HL-60 (cell line): ENCODE results near the gene TBCK.

Experiments
- DNase-seq, 2 experiments: peaks; one replicate each; pipeline ENCODE4 v3.0.0-alpha.2; 2010 to 2020; ENCODE audit warnings: low read depth in 1 of 2, low spot score in 1 of 2
- H3K27ac ChIP-seq: fragments of 250-450 bp; sonication (Bioruptor Pico); replicated peaks from 2 replicates; pipeline ENCODE4 v1.5.1; 2020; ENCODE audit warnings: mild to moderate bottlenecking, moderate library complexity
- H3K27me3 ChIP-seq: fragments of 250-450 bp; sonication (Bioruptor Pico); 2 replicates; pipeline ENCODE4 v1.5.1; 2021; ENCODE audit warnings: mild to moderate bottlenecking, moderate library complexity; ENCODE audit not compliant: insufficient read depth, poor library complexity, severe bottlenecking
- H3K4me3 ChIP-seq: replicated peaks from 2 replicates; pipeline ENCODE4 v1.5.1; 2011; ENCODE audit warnings: mild to moderate bottlenecking, control low read depth, low read length; ENCODE audit not compliant: insufficient read depth
- CTCF ChIP-seq: IDR thresholded peaks from one replicate; pipeline ENCODE4 v1.5.1; 2011; ENCODE audit warnings: low read length, control low read depth, inconsistent platforms; ENCODE audit not compliant: insufficient read depth
- GABPA ChIP-seq: IDR thresholded peaks from 2 replicates; pipeline ENCODE4 v1.6.1; 2012; ENCODE audit warnings: low read depth
- POLR2AphosphoS5 ChIP-seq: IDR thresholded peaks from 2 replicates; pipeline ENCODE4 v1.6.1; 2012; ENCODE audit warnings: low read depth
- REST ChIP-seq: IDR thresholded peaks from 2 replicates; pipeline ENCODE4 v1.6.1; 2012; ENCODE audit warnings: low read depth; ENCODE audit not compliant: insufficient replicate concordance
- SPI1 ChIP-seq: IDR thresholded peaks from 2 replicates; pipeline ENCODE4 v1.6.1; 2012; ENCODE audit warnings: low read depth, mild to moderate bottlenecking, borderline replicate concordance

TBCK gene

GRCh38 chr4:106033469-106033868 is 282.5 kb downstream of the TBCK start:
- no peak overlapping the region for H3K4me3 ChIP-seq
- DNase-seq = no peak
- H3K27ac ChIP-seq = no peak overlapping the region
- no peak for TF ChIP-seq SPI1
- no peaks in the 10 kb centered on the region for H3K27me3 ChIP-seq

GRCh38 chr4:106032851-106033286 is 283.1 kb downstream of the TBCK start:
- no peak for DNase-seq
- Histone ChIP-seq H3K27ac (no peak overlapping the region), H3K4me3 (no peak overlapping the region), H3K27me3 (no peaks in the 10 kb centered on the region)
- no peak for TF ChIP-seq REST

GRCh38 chr4:106022454-106022853 is 293.6 kb downstream of the TBCK start:
- no peaks in the 10 kb centered on the region for H3K27me3 ChIP-seq
- no peak for DNase-seq

GRCh38 chr4:106021737-106022410 is 294.1 kb downstream of the TBCK start:
- Histone ChIP-seq H3K4me3 (no peak overlapping the region), H3K27me3 (no peaks in the 10 kb centered on the region), H3K27ac (no peak overlapping the region)
- DNase-seq = no peak
- TF ChIP-seq CTCF (no peak), REST (no peak), GABPA (no peak), POLR2AphosphoS5 (no peak), SPI1 (no peak)

More at GRCh38 chr4:106022454-106022853, 293.6 kb downstream of the TBCK start:
- H3K27ac ChIP-seq = no peak overlapping the region
- TF ChIP-seq REST (no peak), CTCF (no peak), SPI1 (no peak), POLR2AphosphoS5 (no peak), GABPA (no peak)
- no peak overlapping the region for H3K4me3 ChIP-seq
